Body of pancreas (tissue), 4 donors: Measurements from ENCODE around the gene WDR38.

ENCODE experiments used
- CTCF ChIP-seq, 7 experiments: fragments of 450-650 bp in 4 of 7; fragments of 200-600 bp in 3 of 7; sonication (generic) in 3 of 7; IDR thresholded peaks; one replicate each; pipeline ENCODE4 v1.5.1; 2016 to 2019; ENCODE audit warnings: antibody characterized with exemption in 7 of 7
- POLR2A ChIP-seq, 3 donors: fragments of 450-650 bp; IDR thresholded peaks; one replicate each; pipeline ENCODE4 v1.6.1; 2016; ENCODE audit warnings: antibody characterized with exemption in 3 of 3, mild to moderate bottlenecking in 2 of 3

- no peak for TF ChIP-seq CTCF (IDR thresholded peaks at IDR 0.05)
- TF ChIP-seq POLR2A (IDR thresholded peaks at IDR 0.05), result no peak
These were observed 43.3 kb upstream of the WDR38 start for GRCh38 chr9:124809741-124810500.
